GM12873 (cell line): ENCODE data around the gene SEC24C.

ENCODE experiments used
- CTCF ChIP-seq: IDR thresholded peaks from 2 replicates; pipeline ENCODE4 v1.5.1; 2012; ENCODE audit warnings: low read depth, mild to moderate bottlenecking, moderate library complexity, low read length, control low read depth; ENCODE audit not compliant: insufficient read depth; ENCODE audit errors: missing control alignments

The SEC24C gene

GRCh38 chr10:73818402-73818801, 74.2 kb downstream of the SEC24C start:
- TF ChIP-seq CTCF, result no peak

GRCh38 chr10:73819081-73819480, 74.9 kb downstream of the SEC24C start:
- TF ChIP-seq CTCF, result no peak

GRCh38 chr10:73819513-73820093, 75.4 kb downstream of the SEC24C start:
- no peak for TF ChIP-seq CTCF
